IMR-90 (cell line): Measurements from ENCODE around the gene IL6. TPM values are rescaled to one million over a fixed set of nuclear protein-coding genes. Genes with fewer than 3 reads are reported as not detected.

ENCODE experiments used
- ATAC-seq: fragments of 200-7000 bp; cut with Tn5 transposase; 2 replicates; pipeline ENCODE4 v1.9.1; 2020; ENCODE audit warnings: low read depth, mild to moderate bottlenecking, moderate library complexity
- BruUV-seq: library from RNA; stranded (reverse); fragments of 400-500 nt; replicated peaks from 2 replicates; lab custom pipeline; 2021; lab: Mats Ljungman, UMichigan
- CTCF ChIA-PET: fragments of 300-600 bp; formaldehyde crosslinking; extraction: SDS; loops from one replicate; lab custom pipeline; 2021; ENCODE audit warnings: antibody characterized with exemption; lab: Yijun Ruan, JAX
- POLR2A ChIA-PET: fragments of 300-600 bp; sonication (Branson Sonifier 250); formaldehyde crosslinking; loops from one replicate; lab custom pipeline; 2022; ENCODE audit warnings: antibody characterized with exemption; ENCODE audit not compliant: unreplicated experiment; lab: Charles Lee
- DNase-seq: peaks from one replicate; pipeline ENCODE4 v3.0.0; 2013
- H2AFZ ChIP-seq: replicated peaks from 2 replicates; pipeline ENCODE3; 2013; ENCODE audit warnings: low read length, mild to moderate bottlenecking; ENCODE audit not compliant: poor library complexity
- H2AK5ac ChIP-seq: 2 replicates; pipeline ENCODE4 v1.6.1; 2013; ENCODE audit warnings: low read depth, low read length, inconsistent platforms
- H2AK9ac ChIP-seq: replicated peaks from 2 replicates; pipeline ENCODE3; 2013; ENCODE audit warnings: mild to moderate bottlenecking, low read depth, low read length, moderate library complexity; ENCODE audit not compliant: poor library complexity
- H2BK120ac ChIP-seq: 2 replicates; pipeline ENCODE4 v1.6.1; 2013; ENCODE audit warnings: low read depth, low read length, inconsistent platforms
- H2BK15ac ChIP-seq: 3 replicates; pipeline ENCODE4 v1.6.1; 2013; ENCODE audit warnings: low read depth, low read length, inconsistent platforms
- H2BK20ac ChIP-seq: 2 replicates; pipeline ENCODE4 v1.6.1; 2013; ENCODE audit warnings: low read depth, mild to moderate bottlenecking, inconsistent platforms, low read length, moderate library complexity
- H2BK5ac ChIP-seq: 2 replicates; pipeline ENCODE4 v1.6.1; 2013; ENCODE audit warnings: mild to moderate bottlenecking, low read depth, low read length, inconsistent platforms; ENCODE audit not compliant: poor library complexity, severe bottlenecking
- H3K14ac ChIP-seq: replicated peaks from 2 replicates; pipeline ENCODE4 v1.6.1; 2013; ENCODE audit warnings: low read depth, low read length, inconsistent platforms
- H3K18ac ChIP-seq: 2 replicates; pipeline ENCODE4 v1.6.1; 2013; ENCODE audit warnings: low read depth, low read length, control low read depth
- H3K23ac ChIP-seq: 2 replicates; pipeline ENCODE4 v1.6.1; 2013; ENCODE audit warnings: low read depth, low read length, inconsistent platforms
- H3K27ac ChIP-seq: 2 replicates; pipeline ENCODE4 v1.5.1; 2013; ENCODE audit warnings: mild to moderate bottlenecking, control low read depth, low read length; ENCODE audit not compliant: insufficient read depth
- H3K27me3 ChIP-seq: 2 replicates; pipeline ENCODE4 v1.6.1; 2013; ENCODE audit warnings: low read length; ENCODE audit not compliant: control insufficient read depth, insufficient read depth
- H3K36me3 ChIP-seq: 2 replicates; pipeline ENCODE4 v1.6.1; 2013; ENCODE audit warnings: low read length, mixed read lengths; ENCODE audit not compliant: control insufficient read depth, insufficient read depth
- H3K4ac ChIP-seq: 2 replicates; pipeline ENCODE4 v1.6.1; 2013; ENCODE audit warnings: low read depth, low read length, inconsistent platforms
- H3K4me1 ChIP-seq: 2 replicates; pipeline ENCODE4 v1.6.1; 2013; ENCODE audit warnings: low read length, mixed read lengths; ENCODE audit not compliant: control insufficient read depth, insufficient read depth
- H3K4me2 ChIP-seq: 2 replicates; pipeline ENCODE4 v1.6.1; 2013; ENCODE audit warnings: low read depth, mild to moderate bottlenecking, control low read depth, low read length, moderate library complexity
- H3K4me3 ChIP-seq: 2 replicates; pipeline ENCODE4 v1.5.1; 2013; ENCODE audit warnings: low read depth, mild to moderate bottlenecking, control low read depth, low read length, moderate library complexity; ENCODE audit not compliant: insufficient read depth
- H3K56ac ChIP-seq: 2 replicates; pipeline ENCODE4 v1.6.1; 2013; ENCODE audit warnings: low read length, inconsistent platforms; ENCODE audit not compliant: insufficient read depth; ENCODE audit errors: extremely low read depth
- H3K79me1 ChIP-seq, 2 experiments: 2 replicates each; pipeline ENCODE4 v1.6.1; 2013; ENCODE audit warnings: low read length in 2 of 2, inconsistent platforms in 1 of 2, low read depth in 1 of 2
- H3K9ac ChIP-seq: 2 replicates; pipeline ENCODE4 v1.6.1; 2013; ENCODE audit warnings: low read depth, low read length, control low read depth
- H3K9me1 ChIP-seq: 2 replicates; pipeline ENCODE4 v1.6.1; 2013; ENCODE audit warnings: low read length, inconsistent platforms; ENCODE audit not compliant: insufficient read depth
- H3K9me3 ChIP-seq: 2 replicates; pipeline ENCODE4 v1.6.1; 2013; ENCODE audit warnings: low read length; ENCODE audit not compliant: control insufficient read depth, insufficient read depth
- H4K20me1 ChIP-seq: 2 replicates; pipeline ENCODE4 v1.6.1; 2013; ENCODE audit warnings: low read length, inconsistent platforms; ENCODE audit not compliant: insufficient read depth
- H4K5ac ChIP-seq: 2 replicates; pipeline ENCODE4 v1.6.1; 2013; ENCODE audit warnings: mild to moderate bottlenecking, low read depth, low read length, control low read depth
- H4K8ac ChIP-seq, 2 experiments: 2 replicates each; pipeline ENCODE4 v1.6.1; 2013; ENCODE audit warnings: low read depth in 2 of 2, low read length in 2 of 2, control low read depth in 1 of 2, inconsistent platforms in 1 of 2
- H4K91ac ChIP-seq: 2 replicates; pipeline ENCODE4 v1.6.1; 2013; ENCODE audit warnings: low read depth, low read length, inconsistent platforms; ENCODE audit not compliant: insufficient read depth
- BHLHE40 ChIP-seq: fragments of 150-350 bp; IDR thresholded peaks from 2 replicates; pipeline ENCODE4 v1.6.1; 2016; ENCODE audit warnings: mild to moderate bottlenecking, low read depth, low read length
- CEBPB ChIP-seq: IDR thresholded peaks from 2 replicates; pipeline ENCODE4 v1.6.1; 2012; ENCODE audit warnings: low read depth, low read length, improper control_type of control experiment
- CHD1 ChIP-seq: IDR thresholded peaks from 2 replicates; pipeline ENCODE4 v1.6.1; 2012; ENCODE audit warnings: low read depth, low read length, improper control_type of control experiment
- CTCF ChIP-seq: conservative IDR thresholded peaks from 2 replicates; pipeline ENCODE4 v1.5.1; 2012; ENCODE audit warnings: mild to moderate bottlenecking, low read depth, low read length, improper control_type of control experiment
- ELK1 ChIP-seq: fragments of 150-350 bp; IDR thresholded peaks from 2 replicates; pipeline ENCODE4 v1.6.1; 2016; ENCODE audit warnings: low read depth, mild to moderate bottlenecking, low read length, moderate library complexity, borderline replicate concordance
- FOS ChIP-seq: fragments of 150-350 bp; IDR thresholded peaks from 2 replicates; pipeline ENCODE4 v1.6.1; 2016; ENCODE audit warnings: low read depth, low read length
- MAFK ChIP-seq: IDR thresholded peaks from 2 replicates; pipeline ENCODE4 v1.6.1; 2012; ENCODE audit warnings: low read depth, low read length, improper control_type of control experiment
- MAZ ChIP-seq: IDR thresholded peaks from 2 replicates; pipeline ENCODE4 v1.6.1; 2012; ENCODE audit warnings: low read depth, mild to moderate bottlenecking, low read length, improper control_type of control experiment, moderate library complexity, borderline replicate concordance
- MXI1 ChIP-seq: IDR thresholded peaks from 2 replicates; pipeline ENCODE4 v1.6.1; 2012; ENCODE audit warnings: low read depth, mild to moderate bottlenecking, low read length, moderate library complexity, borderline replicate concordance
- NFE2L2 ChIP-seq: fragments of 150-350 bp; IDR thresholded peaks from 2 replicates; pipeline ENCODE4 v1.6.1; 2016; ENCODE audit warnings: low read depth, mild to moderate bottlenecking, low read length
- POLR2A ChIP-seq: IDR thresholded peaks from 2 replicates; pipeline ENCODE4 v1.6.1; 2012; ENCODE audit warnings: mild to moderate bottlenecking, low read depth, low read length
- RAD21 ChIP-seq: IDR thresholded peaks from 2 replicates; pipeline ENCODE4 v1.6.1; 2012; ENCODE audit warnings: low read length, improper control_type of control experiment
- RCOR1 ChIP-seq: IDR thresholded peaks from 2 replicates; pipeline ENCODE4 v1.6.1; 2012; ENCODE audit warnings: mild to moderate bottlenecking, low read length, improper control_type of control experiment; ENCODE audit not compliant: insufficient replicate concordance
- RFX5 ChIP-seq: IDR thresholded peaks from 2 replicates; pipeline ENCODE4 v1.8.0; 2012; ENCODE audit warnings: low read depth, mild to moderate bottlenecking, low read length, moderate library complexity
- SMC3 ChIP-seq: fragments of 150-350 bp; IDR thresholded peaks from 2 replicates; pipeline ENCODE4 v1.6.1; 2016; ENCODE audit warnings: low read depth, mild to moderate bottlenecking, antibody characterized with exemption, low read length, moderate library complexity
- USF2 ChIP-seq: fragments of 150-350 bp; IDR thresholded peaks from 2 replicates; pipeline ENCODE4 v1.6.1; 2017; ENCODE audit warnings: mild to moderate bottlenecking, antibody characterized with exemption, low read length, low read depth
- WGBS, 2 experiments: methylation state at CpG; one replicate each; pipeline versions ENCODE4 v1.1.5 to v1.1.7; 2013; ENCODE audit warnings: missing lambda C conversion rate in 2 of 2; ENCODE audit not compliant: insufficient read length in 1 of 2; ENCODE audit errors: extremely low coverage in 2 of 2; 5-methylcytosine and 5-hydroxymethylcytosine counted together
- dilution Hi-C: fragments of 300-500 bp; cut with HindIII; formaldehyde crosslinking; loops from one replicate; pipeline ENCODE4 v1.14.3; 2018; ENCODE audit warnings: low sequenced_read_pairs; ENCODE audit not compliant: unreplicated experiment
- in situ Hi-C: fragments of 300-500 bp; cut with MboI; formaldehyde crosslinking; loops from 3 replicates; pipeline ENCODE4 v1.14.3; 2019; ENCODE audit warnings: low sequenced_read_pairs, inconsistent platforms, mixed read lengths
- intact Hi-C: fragments of 100-400 bp; cut with micrococcal nuclease; formaldehyde crosslinking; loops from 2 replicates; pipeline ENCODE4 v1.10.0; 2022
- polyA plus RNA-seq, 3 experiments: library from polyadenylated mRNA; depleted of rRNA; stranded (reverse); fragments of >200 nt; gene quantifications; 2 replicates each; pipeline ENCODE4 v1.2.3, GENCODE V29; 2012; ENCODE audit warnings: low replicate concordance in 1 of 3
- total RNA-seq: library from RNA; depleted of rRNA; stranded (reverse); fragments of >200 nt; gene quantifications from 2 replicates; pipeline ENCODE4 v1.2.3, GENCODE V29; 2012

IL6 gene
- total and polyA plus RNA-seq, 2 of the 4 experiments (the other 2 are of a cell fraction): 15.2 to 50.8 TPM

GRCh38 chr7:22694597-22695207 lies 32.3 kb upstream of the IL6 start:
- no peaks in the 10 kb centered on the region for H3K27me3 ChIP-seq
- no peaks in the 10 kb centered on the region for H3K79me1 ChIP-seq
- H3K18ac ChIP-seq: 0 out of 2 replicates have a peak overlapping the region, but pooled peaks have one; percentile 48
- ChIA-PET CTCF (no interaction called here), POLR2A (interaction anchor here (0.6 kb wide), 1 partner anchor 32 kb away, joined by 3 read pairs; the partner anchor contains the start of gene IL6)
- H2BK120ac ChIP-seq: no peak overlapping the region
- DNase-seq (no peak), ATAC-seq (no peak)
- no peak overlapping the region for H2AK5ac ChIP-seq
- peak overlapping the region; percentile 32; the same call in 1 of the 2 replicates for H3K4me2 ChIP-seq
- no peak overlapping the region for H3K27ac ChIP-seq
- WGBS, 2 experiments: 100% methylated on average over 2 of the region's 5 CpGs; no CpG with 5 or more reads in 1 of the 2 experiments
- H3K4me1 ChIP-seq: peaks cover 6% of the 10 kb centered on the region
- H3K9me3 ChIP-seq: no peaks in the 10 kb centered on the region
- H3K4ac ChIP-seq: no peak overlapping the region
- dilution Hi-C loops (no loop called here), in situ Hi-C loops (no loop called here), intact Hi-C loops (no loop called here)
- H2AFZ ChIP-seq: no peak overlapping the region
- H3K9me1 ChIP-seq: no peaks in the 10 kb centered on the region
- H4K91ac ChIP-seq: no peak overlapping the region
- no peaks in the 10 kb centered on the region for H4K20me1 ChIP-seq
- H2BK15ac ChIP-seq: no peak overlapping the region
- no peak overlapping the region for H3K4me3 ChIP-seq
- H2BK20ac ChIP-seq: no peak overlapping the region
- no peak overlapping the region for H4K5ac ChIP-seq
- no TSS peak for BruUV-seq
- H3K9ac ChIP-seq: no peak overlapping the region
- TF ChIP-seq CEBPB: no peak
- TF ChIP-seq NFE2L2: no peak
- TF ChIP-seq BHLHE40: no peak
- no peak for TF ChIP-seq USF2
- no peak for TF ChIP-seq RAD21
- no peak for TF ChIP-seq MAFK
- no peak for TF ChIP-seq ELK1
- TF ChIP-seq MXI1: no peak
- no peak for TF ChIP-seq POLR2A
- no peak for TF ChIP-seq SMC3
- TF ChIP-seq CTCF: no peak
- TF ChIP-seq MAZ: no peak
- TF ChIP-seq CHD1: no peak
- no peak for TF ChIP-seq RCOR1
- TF ChIP-seq FOS: no peak
- no peak for TF ChIP-seq RFX5
- no peak overlapping the region for H2BK5ac ChIP-seq
- H2AK9ac ChIP-seq: no peak overlapping the region
- peak overlapping the region; percentile 45; the same call in 1 of the 2 replicates for H3K23ac ChIP-seq
- H4K8ac ChIP-seq: no peak overlapping the region
- no peak overlapping the region for H3K14ac ChIP-seq
- no peaks in the 10 kb centered on the region for H3K36me3 ChIP-seq
- H3K56ac ChIP-seq: no peak overlapping the region
